MM.1S (cell line): Measurements from ENCODE around the gene AKAP6.

Experiments used
- EZH2phosphoT487 ChIP-seq: fragments of 300-600 bp; sonication (generic); IDR thresholded peaks from 2 replicates; pipeline ENCODE4 v1.6.1; 2018; ENCODE audit warnings: antibody characterized with exemption, low read length
- TF ChIP-seq, protein P1 (sequence below): fragments of 300-600 bp; sonication (generic); IDR thresholded peaks from 2 replicates; pipeline ENCODE4 v1.5.1; 2016; ENCODE audit warnings: antibody characterized with exemption, low read length, mixed read lengths

DNA sequence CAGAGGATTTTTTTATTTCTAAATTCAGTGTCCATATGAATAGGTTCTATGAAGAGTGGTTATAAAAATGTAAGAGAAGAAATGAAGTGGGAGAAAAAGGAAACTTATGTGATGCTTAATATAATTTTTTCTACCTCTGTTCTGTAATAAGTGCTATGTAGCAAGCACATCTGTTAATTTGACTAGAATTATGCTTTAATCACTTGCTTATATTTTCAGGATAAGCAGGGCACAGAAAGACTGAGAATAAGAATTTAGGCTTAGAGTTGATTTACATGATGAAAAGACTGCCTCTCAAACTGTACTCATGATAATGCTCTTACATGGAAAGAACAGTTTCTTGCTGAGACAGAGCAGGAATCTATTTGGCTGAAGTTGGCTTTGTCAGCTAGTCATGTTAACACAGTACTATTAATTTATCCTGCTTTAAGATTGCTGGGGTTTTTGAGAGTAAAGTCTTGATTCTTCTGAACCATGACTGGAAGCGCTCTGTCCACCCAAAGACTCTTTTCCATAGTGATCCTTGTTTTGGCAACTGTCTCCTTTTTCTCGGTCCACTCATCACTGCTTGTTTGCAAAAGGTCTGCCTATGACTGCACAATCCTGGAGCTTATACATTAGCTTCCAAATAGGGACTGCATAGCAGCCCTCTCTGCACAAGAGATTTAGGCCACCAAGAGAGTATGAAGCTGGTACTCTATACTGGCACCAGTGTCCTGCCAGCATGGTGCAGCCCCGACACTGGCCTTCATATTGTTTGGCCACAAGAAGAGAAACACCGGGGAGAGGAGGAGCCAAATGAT lies 98.8 kb downstream of the AKAP6 start:
- no peak for TF ChIP-seq EZH2phosphoT487
- TF ChIP-seq, protein P1, sequence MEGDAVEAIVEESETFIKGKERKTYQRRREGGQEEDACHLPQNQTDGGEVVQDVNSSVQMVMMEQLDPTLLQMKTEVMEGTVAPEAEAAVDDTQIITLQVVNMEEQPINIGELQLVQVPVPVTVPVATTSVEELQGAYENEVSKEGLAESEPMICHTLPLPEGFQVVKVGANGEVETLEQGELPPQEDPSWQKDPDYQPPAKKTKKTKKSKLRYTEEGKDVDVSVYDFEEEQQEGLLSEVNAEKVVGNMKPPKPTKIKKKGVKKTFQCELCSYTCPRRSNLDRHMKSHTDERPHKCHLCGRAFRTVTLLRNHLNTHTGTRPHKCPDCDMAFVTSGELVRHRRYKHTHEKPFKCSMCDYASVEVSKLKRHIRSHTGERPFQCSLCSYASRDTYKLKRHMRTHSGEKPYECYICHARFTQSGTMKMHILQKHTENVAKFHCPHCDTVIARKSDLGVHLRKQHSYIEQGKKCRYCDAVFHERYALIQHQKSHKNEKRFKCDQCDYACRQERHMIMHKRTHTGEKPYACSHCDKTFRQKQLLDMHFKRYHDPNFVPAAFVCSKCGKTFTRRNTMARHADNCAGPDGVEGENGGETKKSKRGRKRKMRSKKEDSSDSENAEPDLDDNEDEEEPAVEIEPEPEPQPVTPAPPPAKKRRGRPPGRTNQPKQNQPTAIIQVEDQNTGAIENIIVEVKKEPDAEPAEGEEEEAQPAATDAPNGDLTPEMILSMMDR, result no peak
